WI38 (cell line): ENCODE data around the gene FOSB.
A peak's percentile ranks its signal among the peaks of the same experiment; 100 is the strongest.

Source experiments
- H3K4me3 ChIP-seq: 2 replicates; pipeline ENCODE4 v1.5.1; 2011; ENCODE audit warnings: low read depth, mild to moderate bottlenecking, control low read depth, low read length
- TF ChIP-seq, protein P1 (sequence below): IDR thresholded peaks from 2 replicates; pipeline ENCODE4 v1.5.1; 2012; ENCODE audit warnings: low read depth, mild to moderate bottlenecking, control low read depth, low read length

The FOSB gene

DNA sequence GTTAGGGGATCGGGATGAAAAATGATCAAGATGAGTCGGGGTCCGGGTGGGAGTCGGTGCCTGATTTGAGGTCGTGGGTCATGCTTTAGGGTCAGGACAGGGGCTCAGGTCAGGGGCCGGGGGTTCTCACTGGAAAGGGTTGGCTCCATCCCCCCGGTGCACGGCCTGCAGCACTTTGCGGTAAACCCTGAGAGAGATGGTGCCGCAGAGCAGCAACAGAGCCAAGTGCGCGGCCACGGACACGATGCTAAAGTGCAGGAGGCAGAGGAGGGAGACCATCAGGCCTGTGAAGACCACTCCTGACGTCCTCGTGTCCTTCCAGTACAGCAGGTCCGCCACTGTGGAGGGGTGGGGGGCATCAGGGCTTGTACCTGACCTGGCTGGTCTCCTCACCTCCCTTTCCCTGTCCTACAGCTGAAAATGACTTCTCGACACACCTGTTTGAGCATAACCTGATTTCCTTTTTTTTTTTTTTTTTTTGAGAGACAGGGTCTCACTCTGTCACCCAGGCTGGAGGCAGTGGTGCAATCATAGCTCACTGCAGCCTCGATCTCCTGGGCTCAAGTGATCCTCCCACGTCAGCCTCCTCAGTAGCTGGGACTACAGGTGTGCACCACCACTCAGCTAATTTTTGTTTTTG is 21.5 kb downstream of the FOSB start:
- TF ChIP-seq, protein P1, sequence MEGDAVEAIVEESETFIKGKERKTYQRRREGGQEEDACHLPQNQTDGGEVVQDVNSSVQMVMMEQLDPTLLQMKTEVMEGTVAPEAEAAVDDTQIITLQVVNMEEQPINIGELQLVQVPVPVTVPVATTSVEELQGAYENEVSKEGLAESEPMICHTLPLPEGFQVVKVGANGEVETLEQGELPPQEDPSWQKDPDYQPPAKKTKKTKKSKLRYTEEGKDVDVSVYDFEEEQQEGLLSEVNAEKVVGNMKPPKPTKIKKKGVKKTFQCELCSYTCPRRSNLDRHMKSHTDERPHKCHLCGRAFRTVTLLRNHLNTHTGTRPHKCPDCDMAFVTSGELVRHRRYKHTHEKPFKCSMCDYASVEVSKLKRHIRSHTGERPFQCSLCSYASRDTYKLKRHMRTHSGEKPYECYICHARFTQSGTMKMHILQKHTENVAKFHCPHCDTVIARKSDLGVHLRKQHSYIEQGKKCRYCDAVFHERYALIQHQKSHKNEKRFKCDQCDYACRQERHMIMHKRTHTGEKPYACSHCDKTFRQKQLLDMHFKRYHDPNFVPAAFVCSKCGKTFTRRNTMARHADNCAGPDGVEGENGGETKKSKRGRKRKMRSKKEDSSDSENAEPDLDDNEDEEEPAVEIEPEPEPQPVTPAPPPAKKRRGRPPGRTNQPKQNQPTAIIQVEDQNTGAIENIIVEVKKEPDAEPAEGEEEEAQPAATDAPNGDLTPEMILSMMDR = no peak
- H3K4me3 ChIP-seq = no peak overlapping the region

DNA sequence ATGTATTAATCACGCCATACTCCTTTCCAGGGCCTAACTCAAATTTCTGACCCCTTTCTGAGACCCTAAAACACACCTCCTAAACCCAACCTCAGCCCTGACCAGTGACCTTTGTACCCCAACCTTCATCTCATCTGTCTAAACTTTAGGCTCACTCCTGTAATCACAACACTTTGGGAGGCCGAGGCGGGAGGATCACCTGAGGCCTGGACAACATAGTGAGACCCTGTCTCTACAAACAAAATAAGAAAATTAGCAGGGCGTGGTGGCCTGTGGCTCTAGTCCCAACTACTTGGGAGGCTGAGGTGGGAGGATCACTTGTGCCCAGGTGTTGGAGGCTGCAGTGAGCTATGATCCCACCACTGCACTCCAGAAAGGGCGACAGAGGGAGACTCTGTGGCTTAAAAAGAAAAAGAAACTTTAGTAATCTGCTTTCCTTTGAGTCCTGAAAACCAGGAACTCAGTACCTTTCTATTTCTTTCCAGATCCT is 24.4 kb downstream of the FOSB start:
- TF ChIP-seq, protein P1 = no peak
- peak overlapping the region; percentile 67 for H3K4me3 ChIP-seq

DNA sequence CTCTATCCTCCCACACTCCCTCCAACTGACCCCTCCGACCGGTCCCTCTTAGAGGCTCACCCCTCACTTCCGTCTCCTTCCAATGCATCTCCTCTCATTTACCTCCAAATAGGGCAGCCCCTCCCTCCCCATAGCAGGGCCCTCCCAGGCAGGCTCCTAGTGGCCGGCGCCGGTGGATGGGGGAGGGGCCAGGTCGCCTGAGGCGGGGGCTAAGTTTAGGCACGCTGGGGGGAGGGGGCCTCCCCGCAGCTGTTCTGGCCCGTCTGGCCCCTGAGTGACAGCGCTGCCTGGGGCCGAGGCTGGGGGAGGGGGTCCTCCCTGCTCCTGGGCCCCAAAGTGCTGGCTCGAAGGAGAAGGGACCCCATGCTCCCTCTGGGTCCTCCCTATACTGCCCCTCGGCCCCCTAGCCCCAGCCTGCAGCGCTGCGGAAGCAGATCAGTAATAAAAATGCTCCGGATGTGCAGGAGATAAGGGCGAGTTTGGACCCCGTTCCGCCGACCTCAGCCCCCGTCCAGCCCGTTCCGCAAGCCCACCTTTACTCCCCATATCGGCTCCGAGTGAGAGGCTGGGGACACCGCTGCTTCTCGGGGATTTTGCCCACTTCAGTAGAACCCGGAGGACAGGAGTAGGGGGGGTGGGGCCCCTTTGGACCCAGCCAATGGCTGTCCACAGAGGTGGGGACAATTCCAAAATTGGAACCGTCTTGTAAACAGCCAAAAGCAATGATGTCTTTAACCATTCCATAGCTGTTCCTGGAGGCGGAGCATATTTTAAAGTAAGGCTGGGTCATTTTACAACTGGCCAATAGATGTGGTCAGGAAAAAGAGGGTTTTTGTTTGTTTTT is 25.1 kb downstream of the FOSB start:
- H3K4me3 ChIP-seq = peak overlapping the region; percentile 67
- TF ChIP-seq, protein P1 = no peak

DNA sequence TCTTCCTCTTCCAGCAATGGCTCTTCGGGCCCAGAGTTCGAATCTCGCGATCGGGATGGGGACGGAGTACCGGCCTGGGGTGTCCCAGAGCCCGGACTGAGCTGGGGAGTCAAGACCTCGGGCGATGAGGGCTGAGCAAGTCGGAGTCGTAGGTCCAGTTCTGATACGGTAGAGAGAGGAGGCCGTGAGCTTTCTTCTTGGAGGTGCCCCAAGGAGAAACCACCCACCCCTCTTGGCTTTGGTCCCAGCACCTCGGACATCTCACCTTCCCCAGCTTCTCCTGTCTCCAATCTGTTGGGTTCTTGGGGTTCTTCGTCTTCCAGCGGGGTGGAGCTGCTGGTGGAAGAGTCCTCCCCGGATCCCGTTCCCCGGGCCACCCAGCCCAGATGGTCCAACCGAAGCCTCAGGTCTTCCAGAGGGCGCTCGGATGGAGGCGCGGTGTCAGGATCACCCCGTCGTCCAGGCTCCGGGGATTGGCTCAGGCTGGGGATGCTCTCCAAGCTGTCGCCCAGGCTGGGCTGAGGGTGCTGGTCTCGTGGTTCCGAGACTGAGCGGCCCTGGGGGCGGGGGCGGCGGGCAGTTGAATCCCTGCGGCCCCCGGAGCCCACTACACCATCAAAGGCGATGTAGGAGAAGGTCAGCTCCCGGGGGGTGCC is 26.6 kb downstream of the FOSB start:
- TF ChIP-seq, protein P1 = no peak
- H3K4me3 ChIP-seq = no peak overlapping the region

DNA sequence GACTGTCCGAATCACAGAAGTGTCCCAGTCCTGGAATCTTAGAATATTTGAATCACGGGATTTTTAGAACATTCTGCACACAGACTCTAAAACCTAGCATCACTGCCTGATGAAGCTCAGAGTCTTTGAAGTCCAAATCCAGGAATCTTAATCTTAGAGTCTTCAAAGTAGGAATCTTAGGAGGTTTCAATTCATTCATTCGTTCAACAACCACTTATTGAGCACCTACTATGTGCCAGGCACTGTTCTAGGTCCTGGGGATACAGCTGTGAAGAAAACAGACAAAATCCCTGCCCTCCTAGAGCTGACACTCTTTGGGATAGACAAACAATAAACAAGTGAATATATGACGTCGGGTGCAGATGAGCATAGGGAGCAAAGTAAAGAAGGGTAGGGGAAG is 27.4 kb downstream of the FOSB start:
- no peak overlapping the region for H3K4me3 ChIP-seq

DNA sequence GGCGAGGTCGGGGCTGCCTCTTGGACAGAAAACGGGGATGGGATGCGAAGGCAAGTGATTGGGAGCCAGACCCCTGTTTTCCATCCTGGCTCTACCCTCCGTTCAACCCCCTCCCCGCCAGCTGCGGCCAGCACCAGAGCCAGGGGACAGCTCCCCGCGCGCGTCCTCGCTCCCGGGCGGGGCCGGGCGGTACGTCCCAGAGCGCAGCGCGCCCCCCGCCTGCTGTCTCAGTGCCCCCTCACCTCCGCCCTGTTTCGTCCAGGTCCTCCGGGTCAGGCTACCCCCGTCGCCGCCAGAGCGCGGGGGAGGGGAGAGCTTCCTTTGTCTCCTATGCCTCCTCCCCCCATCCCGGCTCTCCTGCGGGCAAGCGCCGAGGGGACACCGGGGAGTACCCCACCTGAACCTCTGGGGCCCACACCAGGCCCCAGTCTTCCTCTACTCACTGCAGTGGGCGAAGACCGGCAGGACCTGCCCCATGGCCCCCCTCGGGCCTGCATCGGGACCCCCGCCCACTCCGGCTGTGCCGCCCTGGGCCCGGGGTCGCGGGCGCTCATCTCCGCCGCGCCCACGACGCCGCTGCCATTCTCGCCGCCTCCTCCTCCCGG is 28.7 kb downstream of the FOSB start:
- TF ChIP-seq, protein P1 = no peak
- H3K4me3 ChIP-seq = peak overlapping the region; percentile 74

More for the DNA sequence above, 27.4 kb downstream of the FOSB start:
- TF ChIP-seq, protein P1 = no peak
